ENCODE measurements around the gene ORAI1.

GRCh38 chr12:121626087-121626852 lies at the start of gene ORAI1:
- peak in 3 of 4 experiments; percentile 44 to 55 (median 51) for TF ChIP-seq CTCF (IDR thresholded peaks at IDR 0.05)
- peak; percentile 89 for TF ChIP-seq POLR2A (IDR thresholded peaks at IDR 0.05)
